Keratinocyte (primary cell): ENCODE results near the gene MEOX1. TPM values are rescaled to one million over a fixed set of nuclear protein-coding genes. Genes with fewer than 3 reads are reported as not detected.

ENCODE experiments used
- DNase-seq: peaks from one replicate; pipeline ENCODE4 v3.0.0-alpha.2; 2011; ENCODE audit warnings: low read depth, missing footprints, low spot score
- FAIRE-seq: peaks from 2 replicates; lab custom pipeline; 2011; peaks lifted over from hg19 to GRCh38; lab: Jason Lieb, UNC
- H2AFZ ChIP-seq: 2 replicates; pipeline ENCODE4 v1.6.0; 2012; ENCODE audit warnings: low read length, control low read depth, inconsistent platforms; ENCODE audit not compliant: control insufficient read depth
- H3K27ac ChIP-seq: 2 replicates; pipeline ENCODE4 v1.5.1; 2011; ENCODE audit warnings: low read length; ENCODE audit not compliant: control insufficient read depth, insufficient read depth
- H3K27me3 ChIP-seq: 3 replicates; pipeline ENCODE4 v1.6.0; 2011; ENCODE audit warnings: low read length; ENCODE audit not compliant: control insufficient read depth, insufficient read depth; ENCODE audit errors: extremely low read depth
- H3K36me3 ChIP-seq, 2 experiments: 2 replicates in 1 of 2; 3 replicates in 1 of 2; pipeline ENCODE4 v1.5.1; 2011; ENCODE audit warnings: low read length in 2 of 2, mild to moderate bottlenecking in 1 of 2; ENCODE audit not compliant: control insufficient read depth in 2 of 2, insufficient read depth in 2 of 2; ENCODE audit errors: extremely low read depth in 1 of 2
- H3K4me1 ChIP-seq: 3 replicates; pipeline ENCODE4 v1.5.1; 2011; ENCODE audit warnings: low read length; ENCODE audit not compliant: control insufficient read depth, insufficient read depth; ENCODE audit errors: extremely low read depth
- H3K4me2 ChIP-seq: 3 replicates; pipeline ENCODE4 v1.6.0; 2011; ENCODE audit warnings: low read depth, low read length; ENCODE audit not compliant: control insufficient read depth, insufficient read depth; ENCODE audit errors: extremely low read depth
- H3K4me3 ChIP-seq, 3 experiments: fragments of 200-600 bp in 1 of 3; sonication (generic) in 1 of 3; 2 replicates in 2 of 3; 3 replicates in 1 of 3; pipeline ENCODE4 v1.5.1; 2011 to 2016; ENCODE audit warnings: low read length in 3 of 3, mild to moderate bottlenecking in 3 of 3, control low read depth in 2 of 3, inconsistent platforms in 1 of 3, low read depth in 1 of 3, mixed read lengths in 1 of 3, mixed run types in 1 of 3, moderate library complexity in 1 of 3; ENCODE audit not compliant: control insufficient read depth in 2 of 3, insufficient read depth in 2 of 3; ENCODE audit errors: extremely low read depth in 1 of 3
- H3K79me2 ChIP-seq: 2 replicates; pipeline ENCODE4 v1.6.0; 2012; ENCODE audit warnings: low read length; ENCODE audit not compliant: control insufficient read depth, insufficient read depth
- H3K9ac ChIP-seq: 3 replicates; pipeline ENCODE4 v1.6.0; 2011; ENCODE audit warnings: low read length; ENCODE audit not compliant: control insufficient read depth, insufficient read depth; ENCODE audit errors: extremely low read depth
- H3K9me1 ChIP-seq: 3 replicates; pipeline ENCODE4 v1.6.0; 2011; ENCODE audit warnings: low read length; ENCODE audit not compliant: control insufficient read depth, insufficient read depth; ENCODE audit errors: extremely low read depth
- H3K9me3 ChIP-seq: 2 replicates; pipeline ENCODE4 v1.5.1; 2012; ENCODE audit warnings: low read depth, low read length; ENCODE audit not compliant: control insufficient read depth
- H4K20me1 ChIP-seq: 3 replicates; pipeline ENCODE4 v1.6.0; 2011; ENCODE audit warnings: low read length; ENCODE audit not compliant: control insufficient read depth, insufficient read depth; ENCODE audit errors: extremely low read depth
- EZH2 ChIP-seq: IDR thresholded peaks from one replicate; pipeline ENCODE4 v1.6.1; 2012; ENCODE audit warnings: inconsistent platforms, mild to moderate bottlenecking, low read length, moderate library complexity
- dilution Hi-C: fragments of 300-500 bp; cut with MboI; formaldehyde crosslinking; loops from one replicate; pipeline ENCODE4 v1.7.0; 2020; ENCODE audit warnings: low sequenced_read_pairs; ENCODE audit not compliant: extremely low pct_ligation_motif_present
- polyA plus RNA-seq, 5 experiments: library from polyadenylated mRNA; depleted of rRNA in 3 of 5; stranded (reverse) in 3 of 5; stranded (forward) in 1 of 5; unstranded in 1 of 5; fragments of >200 nt; gene quantifications; 1 replicate in 1 of 5; 2 replicates in 3 of 5; 3 replicates in 1 of 5; pipeline versions ENCODE4 v1.2.1 to v1.2.3, GENCODE V29; 2011 to 2012; ENCODE audit warnings: missing spikeins in 2 of 5, low read depth in 1 of 5, low replicate concordance in 1 of 5
- TF ChIP-seq, protein P1 (sequence below), 3 experiments: IDR thresholded peaks in 1 of 3; conservative IDR thresholded peaks in 1 of 3; optimal IDR thresholded peaks in 1 of 3; 2 replicates in 2 of 3; 3 replicates in 1 of 3; pipeline versions ENCODE3 to v1.5.1; 2011; ENCODE audit warnings: low read length in 3 of 3, mild to moderate bottlenecking in 3 of 3, moderate library complexity in 2 of 3, control low read depth in 1 of 3, inconsistent platforms in 1 of 3; ENCODE audit not compliant: insufficient read depth in 2 of 3; ENCODE audit errors: extremely low read depth in 1 of 3

The MEOX1 gene
- polyA plus RNA-seq, 1 donor (not counting 4 experiments of a cell fraction or from before 2014, with no cell fraction given), result 0.08 TPM

DNA sequence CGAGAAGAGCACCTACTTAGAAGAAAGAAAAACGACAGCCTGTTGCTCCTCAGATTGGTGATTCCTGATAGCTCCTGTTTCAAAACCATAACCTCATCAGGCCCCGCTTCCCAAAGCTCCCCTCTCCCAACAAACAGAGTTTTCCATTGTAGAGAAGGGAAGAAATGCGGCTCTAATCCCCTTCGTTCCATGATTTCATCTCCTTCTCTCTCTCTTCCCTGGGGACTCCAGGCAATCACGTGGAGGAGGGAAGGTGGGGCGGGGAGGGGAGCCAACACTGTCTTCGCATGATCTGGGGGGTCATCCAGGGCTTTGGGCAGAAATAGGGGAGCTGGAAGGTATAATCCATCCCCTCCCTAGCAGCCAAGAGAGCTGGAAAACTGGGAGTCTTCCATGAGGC lies 43.4 kb downstream of the MEOX1 start:
- no peak overlapping the region for H3K9ac ChIP-seq
- H3K4me3 ChIP-seq, result no peak overlapping the region
- no peak overlapping the region for H2AFZ ChIP-seq
- no peaks in the 10 kb centered on the region for H4K20me1 ChIP-seq
- DNase-seq (no peak), FAIRE-seq (no peak)
- H3K4me1 ChIP-seq, result peaks cover 32% of the 10 kb centered on the region
- no peak for TF ChIP-seq EZH2
- TF ChIP-seq, protein P1, sequence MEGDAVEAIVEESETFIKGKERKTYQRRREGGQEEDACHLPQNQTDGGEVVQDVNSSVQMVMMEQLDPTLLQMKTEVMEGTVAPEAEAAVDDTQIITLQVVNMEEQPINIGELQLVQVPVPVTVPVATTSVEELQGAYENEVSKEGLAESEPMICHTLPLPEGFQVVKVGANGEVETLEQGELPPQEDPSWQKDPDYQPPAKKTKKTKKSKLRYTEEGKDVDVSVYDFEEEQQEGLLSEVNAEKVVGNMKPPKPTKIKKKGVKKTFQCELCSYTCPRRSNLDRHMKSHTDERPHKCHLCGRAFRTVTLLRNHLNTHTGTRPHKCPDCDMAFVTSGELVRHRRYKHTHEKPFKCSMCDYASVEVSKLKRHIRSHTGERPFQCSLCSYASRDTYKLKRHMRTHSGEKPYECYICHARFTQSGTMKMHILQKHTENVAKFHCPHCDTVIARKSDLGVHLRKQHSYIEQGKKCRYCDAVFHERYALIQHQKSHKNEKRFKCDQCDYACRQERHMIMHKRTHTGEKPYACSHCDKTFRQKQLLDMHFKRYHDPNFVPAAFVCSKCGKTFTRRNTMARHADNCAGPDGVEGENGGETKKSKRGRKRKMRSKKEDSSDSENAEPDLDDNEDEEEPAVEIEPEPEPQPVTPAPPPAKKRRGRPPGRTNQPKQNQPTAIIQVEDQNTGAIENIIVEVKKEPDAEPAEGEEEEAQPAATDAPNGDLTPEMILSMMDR (optimal IDR thresholded peaks at IDR 0.05 in 1 of 3, IDR thresholded peaks at IDR 0.05 in 1 of 3, conservative IDR thresholded peaks at IDR 0.05 in 1 of 3; ENCODE audit: extremely low read depth in 1 of 3, insufficient read depth in 2 of 3, low read length in 3 of 3), result no peak
- H3K79me2 ChIP-seq, result no peaks in the 10 kb centered on the region
- H3K9me1 ChIP-seq, result no peaks in the 10 kb centered on the region
- no peaks in the 10 kb centered on the region for H3K9me3 ChIP-seq
- H3K36me3 ChIP-seq, result no peaks in the 10 kb centered on the region
- dilution Hi-C loops, result no loop called here
- H3K27me3 ChIP-seq, result no peaks in the 10 kb centered on the region
- H3K4me2 ChIP-seq, result no peak overlapping the region
- no peak overlapping the region for H3K27ac ChIP-seq

DNA sequence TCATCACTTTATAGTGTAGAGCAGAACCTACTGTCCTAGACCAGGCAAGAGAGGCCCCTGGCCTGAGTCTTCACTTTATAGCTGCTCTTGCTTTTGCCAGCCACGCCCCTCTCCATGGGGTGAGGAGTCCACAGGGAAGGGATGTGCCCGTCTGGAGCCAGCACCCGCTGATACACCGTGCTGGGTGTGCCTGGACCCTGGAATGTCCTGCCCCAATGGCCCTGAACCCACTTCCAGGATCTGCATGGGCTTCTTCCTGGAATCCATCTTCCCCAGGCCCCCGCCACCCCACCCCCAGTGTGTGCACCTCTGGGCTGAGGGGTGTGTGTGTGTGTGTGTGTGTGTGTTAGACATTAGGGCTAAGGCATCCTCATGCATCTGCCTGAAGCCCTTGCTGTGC lies 44.9 kb downstream of the MEOX1 start:
- Histone ChIP-seq H3K9me1 (no peaks in the 10 kb centered on the region), H3K9me3 (no peaks in the 10 kb centered on the region), H3K79me2 (no peaks in the 10 kb centered on the region), H3K27ac (no peak overlapping the region), H3K4me3 (no peak overlapping the region), H3K9ac (no peak overlapping the region), H3K27me3 (no peaks in the 10 kb centered on the region), H4K20me1 (no peaks in the 10 kb centered on the region), H3K4me1 (peaks cover 32% of the 10 kb centered on the region), H3K4me2 (no peak overlapping the region), H3K36me3 (no peaks in the 10 kb centered on the region), H2AFZ (no peak overlapping the region)
- dilution Hi-C loops, result no loop called here
- TF ChIP-seq EZH2, result no peak
- TF ChIP-seq, protein P1 (optimal IDR thresholded peaks at IDR 0.05 in 1 of 3, IDR thresholded peaks at IDR 0.05 in 1 of 3, conservative IDR thresholded peaks at IDR 0.05 in 1 of 3; ENCODE audit: extremely low read depth in 1 of 3, insufficient read depth in 2 of 3, low read length in 3 of 3), result no peak
- no peak for FAIRE-seq
- no peak for DNase-seq
